ENCODE data around the gene FBXL4.

Gene FBXL4

GRCh38 chr6:98839781-98840361 lies 107.9 kb downstream of the FBXL4 start:
- no peak overlapping the region for H3K27ac ChIP-seq (ENCODE audit: low read depth, low read length)
- no peak overlapping the region for H3K4me3 ChIP-seq (ENCODE audit: low read depth, low read length)
- H3K79me2 ChIP-seq (ENCODE audit: control insufficient read depth, insufficient read depth, low read length, unreplicated experiment), result no peaks in the 10 kb centered on the region
- H3K27me3 ChIP-seq (ENCODE audit: insufficient read depth, low read length), result peaks cover 98% of the 10 kb centered on the region
- no peaks in the 10 kb centered on the region for H3K36me3 ChIP-seq (ENCODE audit: insufficient read depth, low read length)
- peaks cover 3% of the 10 kb centered on the region for H3K4me1 ChIP-seq (ENCODE audit: control insufficient read depth, insufficient read depth, low read length, unreplicated experiment)
- no peak overlapping the region for H2AFZ ChIP-seq (ENCODE audit: low read length, unreplicated experiment)

GRCh38 chr6:98838975-98839374 lies 108.8 kb downstream of the FBXL4 start:
- no peaks in the 10 kb centered on the region for H3K36me3 ChIP-seq (ENCODE audit: insufficient read depth, low read length)
- H2AFZ ChIP-seq (ENCODE audit: low read length, unreplicated experiment), result no peak overlapping the region
- no peak overlapping the region for H3K27ac ChIP-seq (ENCODE audit: low read depth, low read length)
- no peaks in the 10 kb centered on the region for H3K4me1 ChIP-seq (ENCODE audit: control insufficient read depth, insufficient read depth, low read length, unreplicated experiment)
- peaks cover 98% of the 10 kb centered on the region for H3K27me3 ChIP-seq (ENCODE audit: insufficient read depth, low read length)
- H3K79me2 ChIP-seq (ENCODE audit: control insufficient read depth, insufficient read depth, low read length, unreplicated experiment), result no peaks in the 10 kb centered on the region
- no peak overlapping the region for H3K4me3 ChIP-seq (ENCODE audit: low read depth, low read length)

GRCh38 chr6:98838032-98838431 lies 109.7 kb downstream of the FBXL4 start:
- Histone ChIP-seq H2AFZ (ENCODE audit: low read length, unreplicated experiment) (no peak overlapping the region), H3K4me1 (ENCODE audit: control insufficient read depth, insufficient read depth, low read length, unreplicated experiment) (no peaks in the 10 kb centered on the region), H3K79me2 (ENCODE audit: control insufficient read depth, insufficient read depth, low read length, unreplicated experiment) (no peaks in the 10 kb centered on the region), H3K4me3 (ENCODE audit: low read depth, low read length) (no peak overlapping the region), H3K27me3 (ENCODE audit: insufficient read depth, low read length) (peaks cover 98% of the 10 kb centered on the region), H3K36me3 (ENCODE audit: insufficient read depth, low read length) (no peaks in the 10 kb centered on the region), H3K27ac (ENCODE audit: low read depth, low read length) (no peak overlapping the region)

GRCh38 chr6:98836962-98837944 lies 110.5 kb downstream of the FBXL4 start:
- Histone ChIP-seq H3K27me3 (ENCODE audit: insufficient read depth, low read length) (peaks cover 98% of the 10 kb centered on the region), H3K79me2 (ENCODE audit: control insufficient read depth, insufficient read depth, low read length, unreplicated experiment) (no peaks in the 10 kb centered on the region), H3K27ac (ENCODE audit: low read depth, low read length) (no peak overlapping the region), H3K4me3 (ENCODE audit: low read depth, low read length) (no peak overlapping the region), H2AFZ (ENCODE audit: low read length, unreplicated experiment) (no peak overlapping the region), H3K36me3 (ENCODE audit: insufficient read depth, low read length) (no peaks in the 10 kb centered on the region), H3K4me1 (ENCODE audit: control insufficient read depth, insufficient read depth, low read length, unreplicated experiment) (no peaks in the 10 kb centered on the region)

- Histone ChIP-seq H3K27me3 (ENCODE audit: insufficient read depth, low read length) (peaks cover 98% of the 10 kb centered on the region), H3K79me2 (ENCODE audit: control insufficient read depth, insufficient read depth, low read length, unreplicated experiment) (no peaks in the 10 kb centered on the region), H3K36me3 (ENCODE audit: insufficient read depth, low read length) (no peaks in the 10 kb centered on the region), H3K27ac (ENCODE audit: low read depth, low read length) (no peak overlapping the region), H3K4me1 (ENCODE audit: control insufficient read depth, insufficient read depth, low read length, unreplicated experiment) (no peaks in the 10 kb centered on the region), H3K4me3 (ENCODE audit: low read depth, low read length) (no peak overlapping the region), H2AFZ (ENCODE audit: low read length, unreplicated experiment) (no peak overlapping the region)
These were observed 111.5 kb downstream of the FBXL4 start for GRCh38 chr6:98836025-98836961.

- H3K4me3 ChIP-seq (ENCODE audit: low read depth, low read length), result no peak overlapping the region
These were observed 112.4 kb downstream of the FBXL4 start for GRCh38 chr6:98835149-98836024.

GRCh38 chr6:98834060-98835031 lies 113.4 kb downstream of the FBXL4 start, which contains the start of gene POU3F2:
TSS of gene POU3F2 (plus strand) at chr6:98834574. CDS start at chr6:98834874, 300 bp downstream.
- H3K27ac ChIP-seq (ENCODE audit: low read depth, low read length), result no peak within 1 kb of the TSS
- H3K79me2 ChIP-seq (ENCODE audit: control insufficient read depth, insufficient read depth, low read length, unreplicated experiment), result no peaks in the 10 kb centered on the region
- no peaks in the 10 kb centered on the region for H3K36me3 ChIP-seq (ENCODE audit: insufficient read depth, low read length)
- H3K4me3 ChIP-seq (ENCODE audit: low read depth, low read length), result peak within 1 kb of the TSS; percentile 66
- H3K4me1 ChIP-seq (ENCODE audit: control insufficient read depth, insufficient read depth, low read length, unreplicated experiment), result no peaks in the 10 kb centered on the region
- peak within 1 kb of the TSS; percentile 43 for H2AFZ ChIP-seq (ENCODE audit: low read length, unreplicated experiment)
- peaks cover 98% of the 10 kb centered on the region for H3K27me3 ChIP-seq (ENCODE audit: insufficient read depth, low read length)

More at GRCh38 chr6:98835149-98836024, 112.4 kb downstream of the FBXL4 start:
- Histone ChIP-seq H3K27me3 (ENCODE audit: insufficient read depth, low read length) (peaks cover 98% of the 10 kb centered on the region), H3K4me1 (ENCODE audit: control insufficient read depth, insufficient read depth, low read length, unreplicated experiment) (no peaks in the 10 kb centered on the region), H3K36me3 (ENCODE audit: insufficient read depth, low read length) (no peaks in the 10 kb centered on the region), H2AFZ (ENCODE audit: low read length, unreplicated experiment) (no peak overlapping the region), H3K79me2 (ENCODE audit: control insufficient read depth, insufficient read depth, low read length, unreplicated experiment) (no peaks in the 10 kb centered on the region), H3K27ac (ENCODE audit: low read depth, low read length) (no peak overlapping the region)

GRCh38 chr6:98833307-98834059 lies 114.3 kb downstream of the FBXL4 start:
- peaks cover 97% of the 10 kb centered on the region for H3K27me3 ChIP-seq (ENCODE audit: insufficient read depth, low read length)

GRCh38 chr6:98833057-98833306 lies 114.8 kb downstream of the FBXL4 start:
- peak overlapping the region; percentile 66; the same call in 1 of the 2 replicates for H3K4me3 ChIP-seq (ENCODE audit: low read depth, low read length)
- no peaks in the 10 kb centered on the region for H3K4me1 ChIP-seq (ENCODE audit: control insufficient read depth, insufficient read depth, low read length, unreplicated experiment)
- H3K27ac ChIP-seq (ENCODE audit: low read depth, low read length), result no peak overlapping the region
- no peak overlapping the region for H2AFZ ChIP-seq (ENCODE audit: low read length, unreplicated experiment)
- no peaks in the 10 kb centered on the region for H3K36me3 ChIP-seq (ENCODE audit: insufficient read depth, low read length)
- H3K79me2 ChIP-seq (ENCODE audit: control insufficient read depth, insufficient read depth, low read length, unreplicated experiment), result no peaks in the 10 kb centered on the region
- peaks cover 97% of the 10 kb centered on the region for H3K27me3 ChIP-seq (ENCODE audit: insufficient read depth, low read length)

More at GRCh38 chr6:98833307-98834059, 114.3 kb downstream of the FBXL4 start:
- Histone ChIP-seq H3K79me2 (ENCODE audit: control insufficient read depth, insufficient read depth, low read length, unreplicated experiment) (no peaks in the 10 kb centered on the region), H3K4me1 (ENCODE audit: control insufficient read depth, insufficient read depth, low read length, unreplicated experiment) (no peaks in the 10 kb centered on the region), H3K27ac (ENCODE audit: low read depth, low read length) (no peak overlapping the region), H3K36me3 (ENCODE audit: insufficient read depth, low read length) (no peaks in the 10 kb centered on the region), H3K4me3 (ENCODE audit: low read depth, low read length) (peak overlapping the region; percentile 66), H2AFZ (ENCODE audit: low read length, unreplicated experiment) (no peak overlapping the region)
